Esophagus muscularis mucosa (tissue), 3 donors: ENCODE results near the gene PRSS58.

Experiments used
- POLR2A ChIP-seq: fragments of 450-650 bp; IDR thresholded peaks from one replicate; pipeline ENCODE4 v1.6.1; 2017; ENCODE audit warnings: antibody characterized with exemption, moderate library complexity, mild to moderate bottlenecking, low read depth
- TF ChIP-seq, protein P1 (sequence below), 3 experiments: fragments of 200-600 bp in 2 of 3; fragments of 450-650 bp in 1 of 3; sonication (generic) in 2 of 3; IDR thresholded peaks; one replicate each; pipeline ENCODE4 v1.5.1; 2017 to 2019; ENCODE audit warnings: antibody characterized with exemption in 3 of 3, mild to moderate bottlenecking in 2 of 3, moderate library complexity in 1 of 3

DNA sequence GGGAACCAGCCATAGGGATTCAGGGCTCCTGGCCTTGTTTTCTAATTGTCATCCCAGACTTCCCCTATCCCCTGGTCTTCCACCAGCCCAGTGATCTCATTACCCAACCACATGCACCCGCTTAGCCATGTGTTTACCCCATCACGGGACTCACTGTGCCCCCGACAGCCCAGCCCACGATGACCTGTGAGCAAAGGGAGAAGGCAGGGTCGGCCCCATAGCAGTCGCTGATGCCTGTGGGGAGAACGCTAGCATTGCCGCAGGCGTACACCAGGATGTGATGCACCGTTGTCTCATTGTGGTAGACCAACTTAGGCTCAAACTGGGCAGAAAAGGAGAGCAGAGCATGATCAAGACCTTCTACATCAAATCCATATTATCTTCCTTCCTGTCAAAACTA is 14.0 kb downstream of the PRSS58 start:
- TF ChIP-seq, protein P1, sequence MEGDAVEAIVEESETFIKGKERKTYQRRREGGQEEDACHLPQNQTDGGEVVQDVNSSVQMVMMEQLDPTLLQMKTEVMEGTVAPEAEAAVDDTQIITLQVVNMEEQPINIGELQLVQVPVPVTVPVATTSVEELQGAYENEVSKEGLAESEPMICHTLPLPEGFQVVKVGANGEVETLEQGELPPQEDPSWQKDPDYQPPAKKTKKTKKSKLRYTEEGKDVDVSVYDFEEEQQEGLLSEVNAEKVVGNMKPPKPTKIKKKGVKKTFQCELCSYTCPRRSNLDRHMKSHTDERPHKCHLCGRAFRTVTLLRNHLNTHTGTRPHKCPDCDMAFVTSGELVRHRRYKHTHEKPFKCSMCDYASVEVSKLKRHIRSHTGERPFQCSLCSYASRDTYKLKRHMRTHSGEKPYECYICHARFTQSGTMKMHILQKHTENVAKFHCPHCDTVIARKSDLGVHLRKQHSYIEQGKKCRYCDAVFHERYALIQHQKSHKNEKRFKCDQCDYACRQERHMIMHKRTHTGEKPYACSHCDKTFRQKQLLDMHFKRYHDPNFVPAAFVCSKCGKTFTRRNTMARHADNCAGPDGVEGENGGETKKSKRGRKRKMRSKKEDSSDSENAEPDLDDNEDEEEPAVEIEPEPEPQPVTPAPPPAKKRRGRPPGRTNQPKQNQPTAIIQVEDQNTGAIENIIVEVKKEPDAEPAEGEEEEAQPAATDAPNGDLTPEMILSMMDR (IDR thresholded peaks at IDR 0.05), result no peak
- no peak for TF ChIP-seq POLR2A
